Body of pancreas (tissue), 4 donors: ENCODE measurements around the gene CA9. TPM values are rescaled to one million over a fixed set of nuclear protein-coding genes. Genes with fewer than 3 reads are reported as not detected.

Experiments
- ATAC-seq: fragments of 150-250 bp; one replicate; pipeline ENCODE4 v1.9.1; 2016
- DNase-seq, 4 donors: peaks; one replicate each; pipeline ENCODE4 v3.0.0-alpha.2; 2019
- H3K27ac ChIP-seq, 4 donors: fragments of 200-600 bp; sonication (generic); 1 replicate in 3 of 4; 2 replicates in 1 of 4; pipeline versions ENCODE4 v1.5.1 to v1.6.1; 2016 to 2019; ENCODE audit warnings: mild to moderate bottlenecking in 1 of 4, mixed read lengths in 1 of 4, moderate library complexity in 1 of 4
- H3K27me3 ChIP-seq, 2 donors: fragments of 200-600 bp; sonication (generic); one replicate each; pipeline ENCODE4 v1.6.0; 2016; ENCODE audit warnings: mild to moderate bottlenecking in 1 of 2
- H3K36me3 ChIP-seq, 2 donors: fragments of 200-600 bp; sonication (generic); replicated peaks in 1 of 2; 2 replicates each; pipeline ENCODE4 v1.5.1; 2016; ENCODE audit warnings: low read depth in 2 of 2; ENCODE audit not compliant: insufficient read depth in 1 of 2
- H3K4me1 ChIP-seq: fragments of 200-600 bp; sonication (generic); one replicate; pipeline ENCODE4 v1.6.0; 2016
- H3K4me3 ChIP-seq, 2 donors: fragments of 200-600 bp; sonication (generic); 1 replicate in 1 of 2; 2 replicates in 1 of 2; pipeline ENCODE4 v1.5.1; 2016 to 2019
- H3K9me3 ChIP-seq, 3 donors: fragments of 200-600 bp; sonication (generic); 1 replicate in 2 of 3; 2 replicates in 1 of 3; pipeline ENCODE4 v1.5.1; 2016
- CTCF ChIP-seq, 7 experiments: fragments of 450-650 bp in 4 of 7; fragments of 200-600 bp in 3 of 7; sonication (generic) in 3 of 7; IDR thresholded peaks; one replicate each; pipeline ENCODE4 v1.5.1; 2016 to 2019; ENCODE audit warnings: antibody characterized with exemption in 7 of 7
- POLR2A ChIP-seq, 3 donors: fragments of 450-650 bp; IDR thresholded peaks; one replicate each; pipeline ENCODE4 v1.6.1; 2016; ENCODE audit warnings: antibody characterized with exemption in 3 of 3, mild to moderate bottlenecking in 2 of 3
- WGBS, 2 donors: methylation state at CpG; one replicate each; pipeline ENCODE4 v1.1.5; 2017; 5-methylcytosine and 5-hydroxymethylcytosine counted together
- intact Hi-C: fragments of 100-400 bp; cut with DNase I; formaldehyde crosslinking; loops from one replicate; pipeline ENCODE4 v1.15.1; 2023
- total RNA-seq, 2 donors: library from RNA; depleted of rRNA; stranded (reverse); fragments of >200 nt; gene quantifications; one replicate each; pipeline ENCODE4 v1.1.0, GENCODE V29; 2016

CA9 gene
- total RNA-seq, 2 donors from 2014 or later = 2.6 to 21.8 TPM

- DNase-seq (no peak), ATAC-seq (no peak)
- no peak overlapping the region for H3K4me3 ChIP-seq
- WGBS, 2 donors = 74% methylated on average over 3 of the region's 3 CpGs; no CpG with 5 or more reads in 1 of the 2 donors
- H3K27ac ChIP-seq = no peak overlapping the region
- no peak for TF ChIP-seq POLR2A (IDR thresholded peaks at IDR 0.05)
- no peak for TF ChIP-seq CTCF (IDR thresholded peaks at IDR 0.05)
- no peaks in the 10 kb centered on the region for H3K36me3 ChIP-seq
- intact Hi-C loops = no loop called here
- H3K9me3 ChIP-seq = no peaks in the 10 kb centered on the region
- H3K27me3 ChIP-seq = no peaks in the 10 kb centered on the region
- H3K4me1 ChIP-seq = peaks cover under 1% of the 10 kb centered on the region
Observed at GRCh38 chr9:35681341-35682002, 7.7 kb downstream of the CA9 start.

GRCh38 chr9:35682051-35682450, 8.3 kb downstream of the CA9 start:
- DNase-seq = no peak
- TF ChIP-seq POLR2A (IDR thresholded peaks at IDR 0.05) (no peak), CTCF (IDR thresholded peaks at IDR 0.05) (no peak)
- 88 to 90% methylated on average over 6 of the region's 6 CpGs for WGBS, 2 donors
- Histone ChIP-seq H3K27ac (no peak overlapping the region), H3K9me3 (no peaks in the 10 kb centered on the region), H3K4me3 (no peak overlapping the region), H3K4me1 (no peaks in the 10 kb centered on the region), H3K36me3 (no peaks in the 10 kb centered on the region), H3K27me3 (no peaks in the 10 kb centered on the region)
- intact Hi-C loops = no loop called here
- ATAC-seq = no peak

GRCh38 chr9:35682520-35683315, 9.0 kb downstream of the CA9 start:
- Histone ChIP-seq H3K36me3 (no peaks in the 10 kb centered on the region), H3K27ac (no peak overlapping the region), H3K9me3 (no peaks in the 10 kb centered on the region), H3K27me3 (no peaks in the 10 kb centered on the region), H3K4me3 (no peak overlapping the region), H3K4me1 (no peaks in the 10 kb centered on the region)
- intact Hi-C loops = no loop called here
- 89% methylated on average over 10 of the region's 10 CpGs for WGBS, 2 donors
- no peak for ATAC-seq
- no peak for DNase-seq
- no peak for TF ChIP-seq CTCF (IDR thresholded peaks at IDR 0.05)
- no peak for TF ChIP-seq POLR2A (IDR thresholded peaks at IDR 0.05)

GRCh38 chr9:35683323-35683722, 9.6 kb downstream of the CA9 start:
- no peak overlapping the region for H3K4me3 ChIP-seq
- no peaks in the 10 kb centered on the region for H3K27me3 ChIP-seq
- ATAC-seq (no peak), DNase-seq (no peak)
- H3K4me1 ChIP-seq = no peaks in the 10 kb centered on the region
- no peaks in the 10 kb centered on the region for H3K9me3 ChIP-seq
- H3K36me3 ChIP-seq = no peaks in the 10 kb centered on the region
- intact Hi-C loops = no loop called here
- WGBS, 2 donors = 76 to 81% methylated on average over 2 of the region's 2 CpGs
- TF ChIP-seq POLR2A (IDR thresholded peaks at IDR 0.05) (no peak), CTCF (IDR thresholded peaks at IDR 0.05) (no peak)
- H3K27ac ChIP-seq = no peak overlapping the region
